Measurements from ENCODE around the gene ADCYAP1R1.

GRCh38 chr7:31119249-31119648 lies 67.1 kb downstream of the ADCYAP1R1 start:
- no peak for TF ChIP-seq CTCF (IDR thresholded peaks at IDR 0.05 in 8 of 11, conservative IDR thresholded peaks at IDR 0.05 in 3 of 11)
- TF ChIP-seq POLR2A (IDR thresholded peaks at IDR 0.05), result no peak
- TF ChIP-seq POLR2AphosphoS5 (IDR thresholded peaks at IDR 0.05), result no peak
